ENCODE data around the gene MAGOH.

Gene MAGOH

GRCh38 chr1:53277326-53277725, 39.0 kb upstream of the MAGOH start:
- Histone ChIP-seq H3K27ac (ENCODE audit: low read depth, low read length) (no peak overlapping the region), H3K27me3 (ENCODE audit: insufficient read depth, low read length) (no peaks in the 10 kb centered on the region), H3K9me3 (ENCODE audit: insufficient read depth, low read depth, low read length) (no peaks in the 10 kb centered on the region), H3K36me3 (ENCODE audit: insufficient read depth, low read length) (peaks cover 84% of the 10 kb centered on the region), H3K9ac (ENCODE audit: low read depth, low read length) (no peak overlapping the region), H3K4me3 (ENCODE audit: low read length) (no peak overlapping the region), H3K4me1 (ENCODE audit: insufficient read depth, low read length) (no peaks in the 10 kb centered on the region)
- 95% methylated on average over 5 of the region's 5 CpGs for WGBS

- no peaks in the 10 kb centered on the region for H3K9me3 ChIP-seq (ENCODE audit: insufficient read depth, low read depth, low read length)
- H3K9ac ChIP-seq (ENCODE audit: low read depth, low read length): no peak overlapping the region
- H3K4me1 ChIP-seq (ENCODE audit: insufficient read depth, low read length): no peaks in the 10 kb centered on the region
- H3K27me3 ChIP-seq (ENCODE audit: insufficient read depth, low read length): no peaks in the 10 kb centered on the region
- no peak overlapping the region for H3K27ac ChIP-seq (ENCODE audit: low read depth, low read length)
- H3K4me3 ChIP-seq (ENCODE audit: low read length): no peak overlapping the region
- WGBS: 96% methylated on average over 46 of the region's 46 CpGs
- H3K36me3 ChIP-seq (ENCODE audit: insufficient read depth, low read length): peaks cover 84% of the 10 kb centered on the region
These were observed 38.6 kb upstream of the MAGOH start for GRCh38 chr1:53276902-53277281.

- no peaks in the 10 kb centered on the region for H3K27me3 ChIP-seq (ENCODE audit: insufficient read depth, low read length)
- no peak overlapping the region for H3K27ac ChIP-seq (ENCODE audit: low read depth, low read length)
- WGBS: 97% methylated on average over 48 of the region's 48 CpGs
- no peaks in the 10 kb centered on the region for H3K4me1 ChIP-seq (ENCODE audit: insufficient read depth, low read length)
- no peaks in the 10 kb centered on the region for H3K9me3 ChIP-seq (ENCODE audit: insufficient read depth, low read depth, low read length)
- no peak overlapping the region for H3K4me3 ChIP-seq (ENCODE audit: low read length)
- H3K9ac ChIP-seq (ENCODE audit: low read depth, low read length): no peak overlapping the region
- H3K36me3 ChIP-seq (ENCODE audit: insufficient read depth, low read length): peaks cover 84% of the 10 kb centered on the region
These were observed 38.0 kb upstream of the MAGOH start for GRCh38 chr1:53276153-53276901.

- WGBS: 99% methylated on average over 3 of the region's 3 CpGs
- H3K36me3 ChIP-seq (ENCODE audit: insufficient read depth, low read length): peaks cover 84% of the 10 kb centered on the region
- no peak overlapping the region for H3K9ac ChIP-seq (ENCODE audit: low read depth, low read length)
- no peaks in the 10 kb centered on the region for H3K4me1 ChIP-seq (ENCODE audit: insufficient read depth, low read length)
- H3K27ac ChIP-seq (ENCODE audit: low read depth, low read length): no peak overlapping the region
- H3K9me3 ChIP-seq (ENCODE audit: insufficient read depth, low read depth, low read length): no peaks in the 10 kb centered on the region
- H3K27me3 ChIP-seq (ENCODE audit: insufficient read depth, low read length): no peaks in the 10 kb centered on the region
- no peak overlapping the region for H3K4me3 ChIP-seq (ENCODE audit: low read length)
These were observed 37.2 kb upstream of the MAGOH start for GRCh38 chr1:53275566-53275965.

GRCh38 chr1:53274541-53275185, 36.3 kb upstream of the MAGOH start:
- H3K27me3 ChIP-seq (ENCODE audit: insufficient read depth, low read length): no peaks in the 10 kb centered on the region
- peaks cover 84% of the 10 kb centered on the region for H3K36me3 ChIP-seq (ENCODE audit: insufficient read depth, low read length)
- 95% methylated on average over 13 of the region's 13 CpGs for WGBS
- H3K4me1 ChIP-seq (ENCODE audit: insufficient read depth, low read length): no peaks in the 10 kb centered on the region
- no peak overlapping the region for H3K9ac ChIP-seq (ENCODE audit: low read depth, low read length)
- no peak overlapping the region for H3K4me3 ChIP-seq (ENCODE audit: low read length)
- H3K9me3 ChIP-seq (ENCODE audit: insufficient read depth, low read depth, low read length): no peaks in the 10 kb centered on the region
- no peak overlapping the region for H3K27ac ChIP-seq (ENCODE audit: low read depth, low read length)

GRCh38 chr1:53274026-53274425, 35.7 kb upstream of the MAGOH start:
- WGBS: 95% methylated on average over 4 of the region's 4 CpGs
- Histone ChIP-seq H3K36me3 (ENCODE audit: insufficient read depth, low read length) (peaks cover 83% of the 10 kb centered on the region), H3K9ac (ENCODE audit: low read depth, low read length) (no peak overlapping the region), H3K27me3 (ENCODE audit: insufficient read depth, low read length) (no peaks in the 10 kb centered on the region), H3K4me3 (ENCODE audit: low read length) (no peak overlapping the region), H3K27ac (ENCODE audit: low read depth, low read length) (no peak overlapping the region), H3K4me1 (ENCODE audit: insufficient read depth, low read length) (no peaks in the 10 kb centered on the region), H3K9me3 (ENCODE audit: insufficient read depth, low read depth, low read length) (no peaks in the 10 kb centered on the region)

GRCh38 chr1:53273526-53273925, 35.2 kb upstream of the MAGOH start:
- H3K27ac ChIP-seq (ENCODE audit: low read depth, low read length): no peak overlapping the region
- H3K9ac ChIP-seq (ENCODE audit: low read depth, low read length): no peak overlapping the region
- WGBS: 97% methylated on average over 2 of the region's 2 CpGs
- H3K4me1 ChIP-seq (ENCODE audit: insufficient read depth, low read length): no peaks in the 10 kb centered on the region
- peaks cover 87% of the 10 kb centered on the region for H3K36me3 ChIP-seq (ENCODE audit: insufficient read depth, low read length)
- H3K27me3 ChIP-seq (ENCODE audit: insufficient read depth, low read length): no peaks in the 10 kb centered on the region
- no peak overlapping the region for H3K4me3 ChIP-seq (ENCODE audit: low read length)
- no peaks in the 10 kb centered on the region for H3K9me3 ChIP-seq (ENCODE audit: insufficient read depth, low read depth, low read length)

GRCh38 chr1:53272349-53272748, 34.0 kb upstream of the MAGOH start:
- Histone ChIP-seq H3K9ac (ENCODE audit: low read depth, low read length) (no peak overlapping the region), H3K27ac (ENCODE audit: low read depth, low read length) (no peak overlapping the region), H3K27me3 (ENCODE audit: insufficient read depth, low read length) (no peaks in the 10 kb centered on the region), H3K9me3 (ENCODE audit: insufficient read depth, low read depth, low read length) (no peaks in the 10 kb centered on the region), H3K36me3 (ENCODE audit: insufficient read depth, low read length) (peaks cover 91% of the 10 kb centered on the region), H3K4me1 (ENCODE audit: insufficient read depth, low read length) (no peaks in the 10 kb centered on the region), H3K4me3 (ENCODE audit: low read length) (no peak overlapping the region)
- 91% methylated on average over 4 of the region's 4 CpGs for WGBS

GRCh38 chr1:53271446-53272090, 33.2 kb upstream of the MAGOH start:
- no peaks in the 10 kb centered on the region for H3K27me3 ChIP-seq (ENCODE audit: insufficient read depth, low read length)
- H3K4me1 ChIP-seq (ENCODE audit: insufficient read depth, low read length): no peaks in the 10 kb centered on the region
- H3K27ac ChIP-seq (ENCODE audit: low read depth, low read length): no peak overlapping the region
- no peak overlapping the region for H3K4me3 ChIP-seq (ENCODE audit: low read length)
- no peak overlapping the region for H3K9ac ChIP-seq (ENCODE audit: low read depth, low read length)
- H3K36me3 ChIP-seq (ENCODE audit: insufficient read depth, low read length): peaks cover 93% of the 10 kb centered on the region
- WGBS: 96% methylated on average over 5 of the region's 5 CpGs
- H3K9me3 ChIP-seq (ENCODE audit: insufficient read depth, low read depth, low read length): no peaks in the 10 kb centered on the region

- H3K27me3 ChIP-seq (ENCODE audit: insufficient read depth, low read length): no peaks in the 10 kb centered on the region
- no peaks in the 10 kb centered on the region for H3K9me3 ChIP-seq (ENCODE audit: insufficient read depth, low read depth, low read length)
- no peaks in the 10 kb centered on the region for H3K4me1 ChIP-seq (ENCODE audit: insufficient read depth, low read length)
- H3K27ac ChIP-seq (ENCODE audit: low read depth, low read length): no peak overlapping the region
- WGBS: 92% methylated on average over 8 of the region's 8 CpGs
- no peak overlapping the region for H3K4me3 ChIP-seq (ENCODE audit: low read length)
- H3K9ac ChIP-seq (ENCODE audit: low read depth, low read length): no peak overlapping the region
- H3K36me3 ChIP-seq (ENCODE audit: insufficient read depth, low read length): peaks cover 97% of the 10 kb centered on the region
These were observed 32.6 kb upstream of the MAGOH start for GRCh38 chr1:53270873-53271272.

- peaks cover 97% of the 10 kb centered on the region for H3K36me3 ChIP-seq (ENCODE audit: insufficient read depth, low read length)
- no peak overlapping the region for H3K27ac ChIP-seq (ENCODE audit: low read depth, low read length)
- WGBS: 100% methylated on average over 1 of the region's 1 CpG
- H3K27me3 ChIP-seq (ENCODE audit: insufficient read depth, low read length): no peaks in the 10 kb centered on the region
- H3K4me3 ChIP-seq (ENCODE audit: low read length): no peak overlapping the region
- H3K4me1 ChIP-seq (ENCODE audit: insufficient read depth, low read length): no peaks in the 10 kb centered on the region
- no peak overlapping the region for H3K9ac ChIP-seq (ENCODE audit: low read depth, low read length)
- H3K9me3 ChIP-seq (ENCODE audit: insufficient read depth, low read depth, low read length): no peaks in the 10 kb centered on the region
These were observed 31.8 kb upstream of the MAGOH start for GRCh38 chr1:53270107-53270506.

Data from HUES64 (cell line).